Hepatocyte (in vitro differentiated cells): Measurements from ENCODE around the gene PSMB2.

Experiments used
- EZH2 ChIP-seq: fragments of 200-600 bp; sonication (generic); IDR thresholded peaks from 2 replicates; pipeline ENCODE4 v1.6.1; 2016; ENCODE audit warnings: antibody characterized with exemption, mild to moderate bottlenecking, borderline replicate concordance
- TF ChIP-seq, protein P1 (sequence below): fragments of 200-600 bp; sonication (generic); IDR thresholded peaks from 2 replicates; pipeline ENCODE4 v1.5.1; 2016; ENCODE audit warnings: antibody characterized with exemption, mild to moderate bottlenecking; ENCODE audit not compliant: poor library complexity

DNA sequence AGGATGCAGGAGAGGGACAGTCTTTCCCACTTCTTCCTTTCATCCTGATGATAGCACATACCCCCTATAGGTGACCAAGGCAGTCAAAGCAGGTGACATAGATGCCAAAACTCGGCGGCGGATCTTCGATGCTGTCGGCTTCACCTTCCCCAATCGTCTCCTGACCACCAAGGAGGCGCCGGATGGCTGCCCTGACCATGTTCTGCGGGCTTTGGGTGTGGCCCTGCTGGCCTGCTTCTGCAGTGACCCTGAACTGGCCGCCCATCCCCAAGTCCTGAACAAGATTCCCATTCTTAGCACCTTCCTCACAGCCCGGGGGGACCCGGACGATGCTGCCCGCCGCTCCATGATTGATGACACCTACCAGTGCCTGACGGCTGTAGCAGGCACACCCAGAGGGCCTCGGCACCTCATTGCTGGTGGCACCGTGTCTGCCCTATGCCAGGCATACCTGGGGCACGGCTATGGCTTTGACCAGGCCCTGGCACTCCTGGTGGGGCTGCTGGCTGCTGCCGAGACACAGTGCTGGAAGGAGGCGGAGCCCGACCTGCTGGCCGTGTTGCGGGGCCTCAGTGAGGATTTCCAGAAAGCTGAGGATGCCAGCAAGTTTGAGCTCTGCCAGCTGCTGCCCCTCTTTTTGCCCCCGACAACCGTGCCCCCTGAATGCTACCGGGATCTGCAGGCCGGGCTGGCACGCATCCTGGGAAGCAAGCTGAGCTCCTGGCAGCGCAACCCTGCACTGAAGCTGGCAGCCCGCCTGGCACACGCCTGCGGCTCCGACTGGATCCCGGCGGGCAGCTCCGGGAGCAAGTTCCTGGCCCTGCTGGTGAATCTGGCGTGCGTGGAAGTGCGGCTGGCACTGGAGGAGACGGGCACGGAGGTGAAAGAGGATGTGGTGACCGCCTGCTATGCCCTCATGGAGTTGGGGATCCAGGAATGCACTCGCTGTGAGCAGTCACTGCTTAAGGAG lies 80.8 kb downstream of the PSMB2 start:
- TF ChIP-seq, protein P1, sequence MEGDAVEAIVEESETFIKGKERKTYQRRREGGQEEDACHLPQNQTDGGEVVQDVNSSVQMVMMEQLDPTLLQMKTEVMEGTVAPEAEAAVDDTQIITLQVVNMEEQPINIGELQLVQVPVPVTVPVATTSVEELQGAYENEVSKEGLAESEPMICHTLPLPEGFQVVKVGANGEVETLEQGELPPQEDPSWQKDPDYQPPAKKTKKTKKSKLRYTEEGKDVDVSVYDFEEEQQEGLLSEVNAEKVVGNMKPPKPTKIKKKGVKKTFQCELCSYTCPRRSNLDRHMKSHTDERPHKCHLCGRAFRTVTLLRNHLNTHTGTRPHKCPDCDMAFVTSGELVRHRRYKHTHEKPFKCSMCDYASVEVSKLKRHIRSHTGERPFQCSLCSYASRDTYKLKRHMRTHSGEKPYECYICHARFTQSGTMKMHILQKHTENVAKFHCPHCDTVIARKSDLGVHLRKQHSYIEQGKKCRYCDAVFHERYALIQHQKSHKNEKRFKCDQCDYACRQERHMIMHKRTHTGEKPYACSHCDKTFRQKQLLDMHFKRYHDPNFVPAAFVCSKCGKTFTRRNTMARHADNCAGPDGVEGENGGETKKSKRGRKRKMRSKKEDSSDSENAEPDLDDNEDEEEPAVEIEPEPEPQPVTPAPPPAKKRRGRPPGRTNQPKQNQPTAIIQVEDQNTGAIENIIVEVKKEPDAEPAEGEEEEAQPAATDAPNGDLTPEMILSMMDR = no peak
- no peak for TF ChIP-seq EZH2
